Measurements from ENCODE around the gene NBPF3. TPM values are rescaled to one million over a fixed set of nuclear protein-coding genes. Genes with fewer than 3 reads are reported as not detected.
"Not testable (repeated sequence)": the region's sequence is repeated elsewhere in the genome, so short reads cannot be mapped to it uniquely, and the experiment has no call there.

The NBPF3 gene
- total RNA-seq, 1 experiment from 2014 or later: 15.9 TPM

DNA sequence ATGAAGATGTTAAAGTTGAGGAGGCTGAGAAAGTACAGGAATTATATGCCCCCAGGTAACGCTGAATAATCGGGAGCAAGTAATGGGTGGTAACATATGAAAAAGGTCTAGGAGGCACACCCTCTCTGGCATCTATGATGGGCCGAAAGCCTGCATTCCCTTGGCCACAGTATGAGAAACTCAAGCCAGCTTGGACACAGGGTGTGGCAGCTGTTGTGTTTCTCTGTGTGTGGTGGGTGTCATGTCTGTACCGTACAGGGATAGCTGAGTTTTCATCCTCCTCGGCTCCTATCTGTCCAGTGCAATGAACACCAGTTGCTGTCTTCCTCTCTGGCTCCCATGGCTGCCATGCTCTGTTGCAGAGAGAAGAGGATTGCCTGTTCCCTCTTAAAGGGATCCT is 32.9 kb downstream of the NBPF3 start:
- Histone ChIP-seq H3K27me3 (ENCODE audit: control insufficient read depth, insufficient read depth, low read length) (no peaks in the 10 kb centered on the region), H3K9me3 (ENCODE audit: control insufficient read depth, insufficient read depth, low read depth, low read length) (no peaks in the 10 kb centered on the region), H3K4me3 (ENCODE audit: low read depth in 2 of 2, low read length in 2 of 2) (no peak overlapping the region), H3K4me1 (ENCODE audit: control insufficient read depth, insufficient read depth, low read length) (no peaks in the 10 kb centered on the region), H3K36me3 (ENCODE audit: control insufficient read depth, insufficient read depth, low read length) (no peaks in the 10 kb centered on the region; the same call in 1 of the 2 replicates), H3K27ac (ENCODE audit: low read length) (no peak overlapping the region)
- ATAC-seq: no peak
- POLR2A ChIA-PET: no interaction called here
- DNase-seq (ENCODE audit: low read depth, low spot score): no peak
- CTCF ChIA-PET: no interaction called here
- intact Hi-C loops (cut with micrococcal nuclease; ENCODE audit: unreplicated experiment): no loop called here
- in situ Hi-C loops (cut with HindIII; ENCODE audit: low pct_unique_long_range_greater_than_20kb, low sequenced_read_pairs): no loop called here
- no TSS peak for BruUV-seq (replicated peaks)
- no peak for TF ChIP-seq SIN3A (IDR thresholded peaks at IDR 0.05; ENCODE audit: borderline replicate concordance, insufficient read depth, low read depth, low read length)
- TF ChIP-seq TCF7L2 (IDR thresholded peaks at IDR 0.05; ENCODE audit: low read depth, low read length): no peak
- TF ChIP-seq, protein P1, sequence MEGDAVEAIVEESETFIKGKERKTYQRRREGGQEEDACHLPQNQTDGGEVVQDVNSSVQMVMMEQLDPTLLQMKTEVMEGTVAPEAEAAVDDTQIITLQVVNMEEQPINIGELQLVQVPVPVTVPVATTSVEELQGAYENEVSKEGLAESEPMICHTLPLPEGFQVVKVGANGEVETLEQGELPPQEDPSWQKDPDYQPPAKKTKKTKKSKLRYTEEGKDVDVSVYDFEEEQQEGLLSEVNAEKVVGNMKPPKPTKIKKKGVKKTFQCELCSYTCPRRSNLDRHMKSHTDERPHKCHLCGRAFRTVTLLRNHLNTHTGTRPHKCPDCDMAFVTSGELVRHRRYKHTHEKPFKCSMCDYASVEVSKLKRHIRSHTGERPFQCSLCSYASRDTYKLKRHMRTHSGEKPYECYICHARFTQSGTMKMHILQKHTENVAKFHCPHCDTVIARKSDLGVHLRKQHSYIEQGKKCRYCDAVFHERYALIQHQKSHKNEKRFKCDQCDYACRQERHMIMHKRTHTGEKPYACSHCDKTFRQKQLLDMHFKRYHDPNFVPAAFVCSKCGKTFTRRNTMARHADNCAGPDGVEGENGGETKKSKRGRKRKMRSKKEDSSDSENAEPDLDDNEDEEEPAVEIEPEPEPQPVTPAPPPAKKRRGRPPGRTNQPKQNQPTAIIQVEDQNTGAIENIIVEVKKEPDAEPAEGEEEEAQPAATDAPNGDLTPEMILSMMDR (IDR thresholded peaks at IDR 0.05): no peak
- no peak for TF ChIP-seq POLR2AphosphoS5 (IDR thresholded peaks at IDR 0.05; ENCODE audit: low read depth, low read length)
- TF ChIP-seq, protein P2, sequence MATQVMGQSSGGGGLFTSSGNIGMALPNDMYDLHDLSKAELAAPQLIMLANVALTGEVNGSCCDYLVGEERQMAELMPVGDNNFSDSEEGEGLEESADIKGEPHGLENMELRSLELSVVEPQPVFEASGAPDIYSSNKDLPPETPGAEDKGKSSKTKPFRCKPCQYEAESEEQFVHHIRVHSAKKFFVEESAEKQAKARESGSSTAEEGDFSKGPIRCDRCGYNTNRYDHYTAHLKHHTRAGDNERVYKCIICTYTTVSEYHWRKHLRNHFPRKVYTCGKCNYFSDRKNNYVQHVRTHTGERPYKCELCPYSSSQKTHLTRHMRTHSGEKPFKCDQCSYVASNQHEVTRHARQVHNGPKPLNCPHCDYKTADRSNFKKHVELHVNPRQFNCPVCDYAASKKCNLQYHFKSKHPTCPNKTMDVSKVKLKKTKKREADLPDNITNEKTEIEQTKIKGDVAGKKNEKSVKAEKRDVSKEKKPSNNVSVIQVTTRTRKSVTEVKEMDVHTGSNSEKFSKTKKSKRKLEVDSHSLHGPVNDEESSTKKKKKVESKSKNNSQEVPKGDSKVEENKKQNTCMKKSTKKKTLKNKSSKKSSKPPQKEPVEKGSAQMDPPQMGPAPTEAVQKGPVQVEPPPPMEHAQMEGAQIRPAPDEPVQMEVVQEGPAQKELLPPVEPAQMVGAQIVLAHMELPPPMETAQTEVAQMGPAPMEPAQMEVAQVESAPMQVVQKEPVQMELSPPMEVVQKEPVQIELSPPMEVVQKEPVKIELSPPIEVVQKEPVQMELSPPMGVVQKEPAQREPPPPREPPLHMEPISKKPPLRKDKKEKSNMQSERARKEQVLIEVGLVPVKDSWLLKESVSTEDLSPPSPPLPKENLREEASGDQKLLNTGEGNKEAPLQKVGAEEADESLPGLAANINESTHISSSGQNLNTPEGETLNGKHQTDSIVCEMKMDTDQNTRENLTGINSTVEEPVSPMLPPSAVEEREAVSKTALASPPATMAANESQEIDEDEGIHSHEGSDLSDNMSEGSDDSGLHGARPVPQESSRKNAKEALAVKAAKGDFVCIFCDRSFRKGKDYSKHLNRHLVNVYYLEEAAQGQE (IDR thresholded peaks at IDR 0.05; ENCODE audit: insufficient read depth in 1 of 2, low read depth in 2 of 2, low read length in 1 of 2): no peak

DNA sequence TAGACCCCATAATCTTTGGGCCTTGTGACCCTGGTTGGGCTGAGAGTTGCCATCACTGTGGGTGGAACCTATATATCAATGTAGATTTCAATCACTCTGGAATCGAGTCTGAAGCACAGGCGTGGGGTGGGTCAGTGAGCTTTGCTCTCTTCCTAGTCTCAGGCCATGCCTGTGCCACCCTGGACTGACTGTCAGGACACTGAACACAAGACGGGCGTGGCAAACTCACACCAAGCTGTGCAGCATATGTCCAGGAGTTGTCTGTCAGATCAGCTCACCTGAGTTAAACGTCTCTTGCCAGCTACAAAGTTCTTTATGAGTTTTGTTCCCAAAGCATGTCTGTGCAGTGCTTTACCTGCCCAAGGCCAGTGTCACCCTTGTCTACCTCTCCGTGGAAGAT is 38.4 kb downstream of the NBPF3 start:
- Histone ChIP-seq H3K4me3 (ENCODE audit: low read depth in 2 of 2, low read length in 2 of 2) (no peak overlapping the region), H3K27me3 (ENCODE audit: control insufficient read depth, insufficient read depth, low read length) (no peaks in the 10 kb centered on the region), H3K9me3 (ENCODE audit: control insufficient read depth, insufficient read depth, low read depth, low read length) (no peaks in the 10 kb centered on the region), H3K36me3 (ENCODE audit: control insufficient read depth, insufficient read depth, low read length) (no peaks in the 10 kb centered on the region), H3K4me1 (ENCODE audit: control insufficient read depth, insufficient read depth, low read length) (no peaks in the 10 kb centered on the region), H3K27ac (ENCODE audit: low read length) (no peak overlapping the region)
- ChIA-PET CTCF (no interaction called here), POLR2A (no interaction called here)
- ATAC-seq (no peak), DNase-seq (ENCODE audit: low read depth, low spot score) (no peak)
- no TSS peak for BruUV-seq (replicated peaks)
- in situ Hi-C loops (cut with HindIII; ENCODE audit: low pct_unique_long_range_greater_than_20kb, low sequenced_read_pairs) (no loop called here), intact Hi-C loops (cut with micrococcal nuclease; ENCODE audit: unreplicated experiment) (no loop called here)
- TF ChIP-seq, protein P2 (IDR thresholded peaks at IDR 0.05; ENCODE audit: insufficient read depth in 1 of 2, low read depth in 2 of 2, low read length in 1 of 2): no peak
- TF ChIP-seq, protein P1 (IDR thresholded peaks at IDR 0.05): no peak
- no peak for TF ChIP-seq POLR2AphosphoS5 (IDR thresholded peaks at IDR 0.05; ENCODE audit: low read depth, low read length)
- TF ChIP-seq SIN3A (IDR thresholded peaks at IDR 0.05; ENCODE audit: borderline replicate concordance, insufficient read depth, low read depth, low read length): no peak
- TF ChIP-seq TCF7L2 (IDR thresholded peaks at IDR 0.05; ENCODE audit: low read depth, low read length): no peak

DNA sequence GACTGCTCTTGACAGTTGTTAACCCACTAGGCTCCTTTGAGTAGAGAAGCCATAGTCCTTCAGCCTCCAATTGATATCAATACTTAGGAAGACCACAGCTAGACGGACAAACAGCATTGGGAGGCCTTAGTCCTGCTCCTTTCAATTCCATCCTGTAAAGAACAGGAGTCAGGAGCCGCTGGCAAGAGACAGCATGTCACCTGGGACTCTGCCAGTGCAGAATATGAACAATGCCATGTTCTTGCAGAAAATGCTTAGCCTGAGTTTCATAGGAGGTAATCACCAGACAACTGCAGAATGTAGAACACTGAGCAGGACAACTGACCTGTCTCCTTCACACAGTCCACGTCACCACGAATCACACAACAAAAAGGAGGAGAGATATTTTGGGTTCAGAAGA is 43.9 kb downstream of the NBPF3 start:
- POLR2A ChIA-PET; CTCF ChIA-PET; H3K27me3 ChIP-seq (ENCODE audit: control insufficient read depth, insufficient read depth, low read length); H3K9me3 ChIP-seq (ENCODE audit: control insufficient read depth, insufficient read depth, low read depth, low read length); H3K27ac ChIP-seq (ENCODE audit: low read length); H3K4me1 ChIP-seq (ENCODE audit: control insufficient read depth, insufficient read depth, low read length); H3K36me3 ChIP-seq (ENCODE audit: control insufficient read depth, insufficient read depth, low read length); H3K4me3 ChIP-seq (ENCODE audit: low read depth in 2 of 2, low read length in 2 of 2); intact Hi-C loops (cut with micrococcal nuclease; ENCODE audit: unreplicated experiment); DNase-seq (ENCODE audit: low read depth, low spot score); in situ Hi-C loops (cut with HindIII; ENCODE audit: low pct_unique_long_range_greater_than_20kb, low sequenced_read_pairs); ATAC-seq; BruUV-seq (replicated peaks): not testable (repeated sequence)
